ENCODE results near the gene DLG2.

The DLG2 gene

GRCh38 chr11:84642500-84642899 lies 984.6 kb downstream of the DLG2 start:
- H3K4me3 ChIP-seq (ENCODE audit: low read depth, low read length) = no peak overlapping the region
- TF ChIP-seq CTCF (IDR thresholded peaks at IDR 0.05; ENCODE audit: low read depth, low read length) = no peak
- in situ Hi-C loops (cut with HindIII; ENCODE audit: low sequenced_read_pairs) = no loop called here
- no peak for DNase-seq (ENCODE audit: low read depth, low spot score)

- TF ChIP-seq CTCF (IDR thresholded peaks at IDR 0.05; ENCODE audit: low read depth, low read length) = no peak
- no peak overlapping the region for H3K4me3 ChIP-seq (ENCODE audit: low read depth, low read length)
- in situ Hi-C loops (cut with HindIII; ENCODE audit: low sequenced_read_pairs) = no loop called here
- no peak for DNase-seq (ENCODE audit: low read depth, low spot score)
Measured at GRCh38 chr11:84634309-84634708, 992.8 kb downstream of the DLG2 start.

GRCh38 chr11:84628871-84629620 lies 998.1 kb downstream of the DLG2 start:
- no peak for DNase-seq (ENCODE audit: low read depth, low spot score)
- in situ Hi-C loops (cut with HindIII; ENCODE audit: low sequenced_read_pairs) = no loop called here
- no peak overlapping the region for H3K4me3 ChIP-seq (ENCODE audit: low read depth, low read length)
- no peak for TF ChIP-seq CTCF (IDR thresholded peaks at IDR 0.05; ENCODE audit: low read depth, low read length)

GRCh38 chr11:84626256-84626655 lies 1000.9 kb downstream of the DLG2 start:
- DNase-seq (ENCODE audit: low read depth, low spot score) = no peak
- no peak for TF ChIP-seq CTCF (IDR thresholded peaks at IDR 0.05; ENCODE audit: low read depth, low read length)

GRCh38 chr11:84612645-84613044 lies 1014.5 kb downstream of the DLG2 start:
- in situ Hi-C loops (cut with HindIII; ENCODE audit: low sequenced_read_pairs) = no loop called here
- H3K4me3 ChIP-seq (ENCODE audit: low read depth, low read length) = no peak overlapping the region
- TF ChIP-seq CTCF (IDR thresholded peaks at IDR 0.05; ENCODE audit: low read depth, low read length) = no peak
- no peak for DNase-seq (ENCODE audit: low read depth, low spot score)

More at GRCh38 chr11:84626256-84626655, 1000.9 kb downstream of the DLG2 start:
- in situ Hi-C loops (cut with HindIII; ENCODE audit: low sequenced_read_pairs) = no loop called here
- H3K4me3 ChIP-seq (ENCODE audit: low read depth, low read length) = no peak overlapping the region

- no peak overlapping the region for H3K4me3 ChIP-seq (ENCODE audit: low read depth, low read length)
- TF ChIP-seq CTCF (IDR thresholded peaks at IDR 0.05; ENCODE audit: low read depth, low read length) = no peak
- in situ Hi-C loops (cut with HindIII; ENCODE audit: low sequenced_read_pairs) = no loop called here
- no peak for DNase-seq (ENCODE audit: low read depth, low spot score)
Measured at GRCh38 chr11:84608837-84609196, 1018.3 kb downstream of the DLG2 start.

All from astrocyte of the spinal cord (primary cell).